ENCODE measurements around the gene RAB35. TPM values are rescaled to one million over a fixed set of nuclear protein-coding genes. Genes with fewer than 3 reads are reported as not detected.
A peak's percentile ranks its signal among the peaks of the same experiment; 100 is the strongest.

Gene RAB35
- total and polyA plus RNA-seq, 12 donors, result 13.5 to 49.5 (median 26.7) TPM

DNA sequence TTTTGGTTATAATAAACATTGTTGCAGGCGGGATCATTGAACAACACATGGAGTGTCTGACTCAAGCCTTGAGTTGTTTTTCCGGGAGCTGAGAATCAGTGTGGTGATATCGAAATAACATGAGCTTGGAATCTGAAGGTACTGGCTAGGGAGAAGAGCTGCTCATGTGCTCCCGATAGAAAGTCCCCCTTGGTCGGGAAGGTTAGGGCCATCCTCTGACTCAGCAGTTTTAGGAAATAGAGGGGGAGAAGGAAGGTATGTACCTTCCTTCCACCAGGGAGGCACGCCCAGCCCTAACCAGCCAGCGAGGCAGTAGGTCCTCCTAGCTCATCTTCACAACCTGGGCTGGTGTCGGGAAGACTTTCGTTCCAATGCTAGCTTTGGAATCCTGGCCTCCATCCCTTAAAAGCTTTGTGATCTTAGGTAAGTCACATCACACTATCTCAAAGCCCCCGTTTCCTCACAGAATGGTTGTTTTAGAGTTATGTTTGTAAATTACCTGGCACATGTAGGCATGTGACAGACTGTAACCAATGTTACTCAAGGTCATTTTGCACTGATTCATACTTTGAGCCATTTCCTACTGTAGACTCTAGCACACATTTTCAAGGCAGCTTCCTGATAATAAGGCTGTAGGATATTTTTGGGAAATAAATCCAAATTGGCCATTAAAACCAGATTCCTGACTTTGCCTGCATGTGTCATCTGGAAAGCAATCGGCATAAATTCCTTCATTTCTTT, 1.9 kb upstream of the RAB35 start:
- Histone ChIP-seq H3K36me3 (replicated peaks in 1 of 2) (peaks cover 0 to 6% of the 10 kb centered on the region in 2 donors), H3K4me1 (replicated peaks in 1 of 2) (peaks cover 29 to 48% of the 10 kb centered on the region in 2 donors), H3K9me3 (replicated peaks in 1 of 3) (no peaks in the 10 kb centered on the region), H3K27me3 (no peaks in the 10 kb centered on the region), H3K27ac (peak overlapping the region; percentile 48 to 93 (median 61)), H3K4me3 (peak overlapping the region in 1 of 4 donors; percentile 73)
- DNase-seq, result peak in 3 of 7 donors; percentile 28 to 43 (median 38)
- intact Hi-C loops (cut with DNase I), result no loop called here
- 34 to 40% (median 37%) methylated on average over 10 to 11 of the region's 11 CpGs for WGBS, 4 donors
- no peak for TF ChIP-seq POLR2A (IDR thresholded peaks at IDR 0.05)
- TF ChIP-seq CTCF (IDR thresholded peaks at IDR 0.05), result no peak

- intact Hi-C loops (cut with DNase I), result no loop called here
- TF ChIP-seq POLR2A (IDR thresholded peaks at IDR 0.05) (no peak), CTCF (IDR thresholded peaks at IDR 0.05) (no peak)
These were observed 1.4 kb upstream of the RAB35 start for GRCh38 chr12:120117961-120118320.

GRCh38 chr12:120116792-120117651, 469 bp upstream of the RAB35 start:
- DNase-seq, result peak; percentile 95 to 97 (median 96)
- TF ChIP-seq POLR2A (IDR thresholded peaks at IDR 0.05) (peak; percentile 58 to 88), CTCF (IDR thresholded peaks at IDR 0.05) (no peak)
- Histone ChIP-seq H3K4me1 (replicated peaks in 1 of 2) (peaks cover 29 to 55% of the 10 kb centered on the region in 2 donors), H3K27me3 (no peaks in the 10 kb centered on the region), H3K9me3 (replicated peaks in 1 of 3) (no peaks in the 10 kb centered on the region), H3K27ac (peak overlapping the region; percentile 86 to 95 (median 92)), H3K4me3 (peak overlapping the region; percentile 49 to 73 (median 55)), H3K36me3 (replicated peaks in 1 of 2) (peaks cover 0 to 8% of the 10 kb centered on the region in 2 donors)
- 0 to 2% (median 0%) methylated on average over 10 to 90 of the region's 91 CpGs for WGBS, 4 donors
- intact Hi-C loops (cut with DNase I), result no loop called here

More at GRCh38 chr12:120117961-120118320, 1.4 kb upstream of the RAB35 start:
- H3K4me3 ChIP-seq, result peak overlapping the region in 2 of 4 donors; percentile 60 to 73
- WGBS, 4 donors, result 32 to 41% (median 36%) methylated on average over 7 of the region's 7 CpGs
- H3K9me3 ChIP-seq (replicated peaks in 1 of 3), result no peaks in the 10 kb centered on the region
- no peak for DNase-seq
- peak overlapping the region in 4 of 5 donors; percentile 52 to 93 (median 76) for H3K27ac ChIP-seq
- no peaks in the 10 kb centered on the region for H3K27me3 ChIP-seq
- H3K4me1 ChIP-seq (replicated peaks in 1 of 2), result peaks cover 29 to 48% of the 10 kb centered on the region in 2 donors
- H3K36me3 ChIP-seq (replicated peaks in 1 of 2), result peaks cover 0 to 8% of the 10 kb centered on the region in 2 donors
